ENCODE data around the gene SLC17A7.

SLC17A7 gene

GRCh38 chr19:49413348-49413747 is 28.0 kb downstream of the SLC17A7 start:
- no peak for DNase-seq
- CTCF ChIA-PET: interaction anchor here (0.8 kb wide), 1 partner anchor 22 kb away, joined by 3 read pairs; no protein-coding TSS in a partner anchor
- H3K4me1 Mint-ChIP-seq: peaks cover 47% of the 10 kb centered on the region
- H3K36me3 Mint-ChIP-seq: no peaks in the 10 kb centered on the region
- no peak overlapping the region for H3K4me3 Mint-ChIP-seq
- H3K27ac Mint-ChIP-seq: no peak overlapping the region
- H3K27me3 Mint-ChIP-seq: peaks cover 56% of the 10 kb centered on the region
- no peaks in the 10 kb centered on the region for H3K9me3 Mint-ChIP-seq

- Mint-ChIP-seq H3K9me3 (no peaks in the 10 kb centered on the region), H3K4me3 (no peak overlapping the region), H3K36me3 (no peaks in the 10 kb centered on the region), H3K27me3 (peaks cover 44% of the 10 kb centered on the region), H3K4me1 (peaks cover 63% of the 10 kb centered on the region), H3K27ac (no peak overlapping the region)
- no peak for DNase-seq
- CTCF ChIA-PET: interaction anchor here (0.7 to 1.3 kb wide), 3 partner anchors 10 to 20 kb away, joined by 3 to 7 read pairs (median 3); partner anchors contain the start of gene GFY
These were observed 29.5 kb downstream of the SLC17A7 start for GRCh38 chr19:49411681-49412326.

- H3K27ac Mint-ChIP-seq: peak overlapping the region; percentile 84
- peak overlapping the region; percentile 50 for H3K4me3 Mint-ChIP-seq
- H3K27me3 Mint-ChIP-seq: peaks cover 26% of the 10 kb centered on the region
- no peaks in the 10 kb centered on the region for H3K9me3 Mint-ChIP-seq
- no peaks in the 10 kb centered on the region for H3K36me3 Mint-ChIP-seq
- DNase-seq: peak; percentile 57
- CTCF ChIA-PET: interaction anchor here (0.6 to 2.1 kb wide), 6 partner anchors 9 to 64 kb away, joined by 3 to 8 read pairs (median 4); no protein-coding TSS in a partner anchor
- peaks cover 73% of the 10 kb centered on the region for H3K4me1 Mint-ChIP-seq
These were observed 31.8 kb downstream of the SLC17A7 start for GRCh38 chr19:49409441-49410029.

- H3K4me3 Mint-ChIP-seq: peak overlapping the region; percentile 50
- H3K27me3 Mint-ChIP-seq: peaks cover 28% of the 10 kb centered on the region
- DNase-seq: no peak
- H3K27ac Mint-ChIP-seq: peak overlapping the region; percentile 84
- CTCF ChIA-PET: interaction anchor here (0.9 to 2.1 kb wide), 4 partner anchors 12 to 65 kb away, joined by 3 to 8 read pairs (median 6); no protein-coding TSS in a partner anchor
- H3K36me3 Mint-ChIP-seq: no peaks in the 10 kb centered on the region
- H3K9me3 Mint-ChIP-seq: no peaks in the 10 kb centered on the region
- H3K4me1 Mint-ChIP-seq: peaks cover 73% of the 10 kb centered on the region
These were observed 32.4 kb downstream of the SLC17A7 start for GRCh38 chr19:49408816-49409440.

GRCh38 chr19:49407482-49408015 is 33.8 kb downstream of the SLC17A7 start:
- Mint-ChIP-seq H3K36me3 (no peaks in the 10 kb centered on the region), H3K4me1 (peaks cover 79% of the 10 kb centered on the region), H3K9me3 (no peaks in the 10 kb centered on the region), H3K27me3 (peaks cover 25% of the 10 kb centered on the region), H3K27ac (no peak overlapping the region), H3K4me3 (no peak overlapping the region)
- CTCF ChIA-PET: interaction anchor here (1.7 kb wide), 1 partner anchor 16 kb away, joined by 3 read pairs; no protein-coding TSS in a partner anchor
- no peak for DNase-seq

GRCh38 chr19:49407079-49407478 is 34.2 kb downstream of the SLC17A7 start:
- DNase-seq: no peak
- Mint-ChIP-seq H3K36me3 (no peaks in the 10 kb centered on the region), H3K4me1 (peaks cover 74% of the 10 kb centered on the region), H3K27me3 (peaks cover 20% of the 10 kb centered on the region), H3K27ac (no peak overlapping the region), H3K9me3 (no peaks in the 10 kb centered on the region), H3K4me3 (no peak overlapping the region)
- CTCF ChIA-PET: interaction anchor here (0.6 to 1.7 kb wide), 5 partner anchors 13 to 66 kb away, joined by 3 to 6 read pairs (median 4); partner anchors contain the start of genes FLT3LG and PTH2

GRCh38 chr19:49403404-49404187 is 37.7 kb downstream of the SLC17A7 start:
- peaks cover 53% of the 10 kb centered on the region for H3K4me1 Mint-ChIP-seq
- DNase-seq: no peak
- peaks cover 38% of the 10 kb centered on the region for H3K27me3 Mint-ChIP-seq
- no peaks in the 10 kb centered on the region for H3K9me3 Mint-ChIP-seq
- H3K36me3 Mint-ChIP-seq: no peaks in the 10 kb centered on the region
- CTCF ChIA-PET: interaction anchor here (0.6 to 1.4 kb wide), 6 partner anchors 8 to 205 kb away, joined by 3 to 8 read pairs (median 3); no protein-coding TSS in a partner anchor
- no peak overlapping the region for H3K27ac Mint-ChIP-seq
- H3K4me3 Mint-ChIP-seq: no peak overlapping the region

- H3K4me1 Mint-ChIP-seq: peaks cover 41% of the 10 kb centered on the region
These were observed 41.3 kb downstream of the SLC17A7 start for GRCh38 chr19:49400029-49400428.

GRCh38 chr19:49398931-49399330 is 42.4 kb downstream of the SLC17A7 start:
- Mint-ChIP-seq H3K36me3 (no peaks in the 10 kb centered on the region), H3K4me1 (peaks cover 37% of the 10 kb centered on the region), H3K9me3 (no peaks in the 10 kb centered on the region), H3K4me3 (no peak overlapping the region), H3K27ac (no peak overlapping the region), H3K27me3 (peaks cover 75% of the 10 kb centered on the region)
- no peak for DNase-seq
- CTCF ChIA-PET: no interaction called here

More at GRCh38 chr19:49400029-49400428, 41.3 kb downstream of the SLC17A7 start:
- H3K36me3 Mint-ChIP-seq: no peaks in the 10 kb centered on the region
- peaks cover 69% of the 10 kb centered on the region for H3K27me3 Mint-ChIP-seq
- H3K9me3 Mint-ChIP-seq: no peaks in the 10 kb centered on the region
- no peak overlapping the region for H3K4me3 Mint-ChIP-seq
- CTCF ChIA-PET: no interaction called here
- no peak for DNase-seq
- no peak overlapping the region for H3K27ac Mint-ChIP-seq

GRCh38 chr19:49398001-49398615 is 43.2 kb downstream of the SLC17A7 start:
- Mint-ChIP-seq H3K4me3 (no peak overlapping the region), H3K27me3 (peaks cover 76% of the 10 kb centered on the region), H3K9me3 (no peaks in the 10 kb centered on the region), H3K4me1 (peaks cover 30% of the 10 kb centered on the region), H3K36me3 (no peaks in the 10 kb centered on the region), H3K27ac (peak overlapping the region; percentile 58)
- CTCF ChIA-PET: interaction anchor here (1.4 kb wide), 1 partner anchor 8 kb away, joined by 3 read pairs; no protein-coding TSS in a partner anchor
- DNase-seq: no peak

- H3K27ac Mint-ChIP-seq: no peak overlapping the region
- DNase-seq: no peak
- H3K4me1 Mint-ChIP-seq: peaks cover 33% of the 10 kb centered on the region
- peaks cover 83% of the 10 kb centered on the region for H3K27me3 Mint-ChIP-seq
- H3K9me3 Mint-ChIP-seq: no peaks in the 10 kb centered on the region
- no peaks in the 10 kb centered on the region for H3K36me3 Mint-ChIP-seq
- CTCF ChIA-PET: interaction anchor here (1.4 kb wide), 2 partner anchors 9 to 74 kb away, joined by 3 to 4 read pairs; no protein-coding TSS in a partner anchor
- H3K4me3 Mint-ChIP-seq: no peak overlapping the region
These were observed 44.4 kb downstream of the SLC17A7 start for GRCh38 chr19:49396738-49397505.

- CTCF ChIA-PET: interaction anchor here (0.9 to 1.4 kb wide), 3 partner anchors 8 to 75 kb away, joined by 3 to 4 read pairs (median 3); no protein-coding TSS in a partner anchor
- DNase-seq: no peak
- Mint-ChIP-seq H3K4me1 (peaks cover 40% of the 10 kb centered on the region), H3K36me3 (no peaks in the 10 kb centered on the region), H3K4me3 (no peak overlapping the region), H3K9me3 (no peaks in the 10 kb centered on the region), H3K27ac (no peak overlapping the region), H3K27me3 (peaks cover 76% of the 10 kb centered on the region)
These were observed 45.5 kb downstream of the SLC17A7 start for GRCh38 chr19:49395581-49396407.
